ENCODE data around the gene BRD7.
"Not testable (repeated sequence)": the region's sequence is repeated elsewhere in the genome, so short reads cannot be mapped to it uniquely, and the experiment has no call there.

BRD7 gene

GRCh38 chr16:50354629-50355456 is 13.9 kb downstream of the BRD7 start:
- peak in 1 of 2 experiments; percentile 7 for DNase-seq

GRCh38 chr16:50354082-50354481 is 14.7 kb downstream of the BRD7 start:
- no peak for DNase-seq

GRCh38 chr16:50351952-50352351 is 16.8 kb downstream of the BRD7 start:
- no peak for DNase-seq

GRCh38 chr16:50351116-50351515 is 17.7 kb downstream of the BRD7 start:
- DNase-seq: no peak

- not testable (repeated sequence) for DNase-seq
Measured at GRCh38 chr16:50345210-50345609, 23.6 kb downstream of the BRD7 start.

GRCh38 chr16:50343566-50343965 is 25.2 kb downstream of the BRD7 start:
- not testable (repeated sequence) for DNase-seq

- DNase-seq: no peak
Measured at GRCh38 chr16:50340578-50340977, 28.2 kb downstream of the BRD7 start.

- DNase-seq: no peak
Measured at GRCh38 chr16:50338371-50339231, 30.2 kb downstream of the BRD7 start.

- DNase-seq: no peak
Measured at GRCh38 chr16:50336884-50337283, 31.9 kb downstream of the BRD7 start.

- no peak for DNase-seq
Measured at GRCh38 chr16:50335196-50335958, 33.4 kb downstream of the BRD7 start.

- DNase-seq: no peak
Measured at GRCh38 chr16:50334106-50334975, 34.4 kb downstream of the BRD7 start.

- DNase-seq: no peak
Measured at GRCh38 chr16:50332599-50332998, 36.2 kb downstream of the BRD7 start.

- no peak for DNase-seq
Measured at GRCh38 chr16:50331570-50331969, 37.2 kb downstream of the BRD7 start.

GRCh38 chr16:50329446-50330189 is 39.2 kb downstream of the BRD7 start:
- no peak for DNase-seq

- no peak for DNase-seq
Measured at GRCh38 chr16:50326835-50327465, 41.8 kb downstream of the BRD7 start.

GRCh38 chr16:50326264-50326663 is 42.5 kb downstream of the BRD7 start:
- DNase-seq: no peak

- DNase-seq: no peak
Measured at GRCh38 chr16:50324345-50324744, 44.4 kb downstream of the BRD7 start.

GRCh38 chr16:50323335-50324011 is 45.3 kb downstream of the BRD7 start:
- DNase-seq: peak; percentile 10

GRCh38 chr16:50322333-50322732 is 46.5 kb downstream of the BRD7 start:
- DNase-seq: no peak

- no peak for DNase-seq
Measured at GRCh38 chr16:50320310-50320709, 48.5 kb downstream of the BRD7 start.
